Parathyroid adenoma (tissue), 2 donors: Measurements from ENCODE around the gene DHRS1.

Experiments used
- H2AFZ ChIP-seq: fragments of 300-600 bp; sonication (generic); one replicate; pipeline ENCODE4 v1.7.0; 2017; ENCODE audit warnings: antibody characterized with exemption, mild to moderate bottlenecking
- H3K27ac ChIP-seq: fragments of 300-600 bp; sonication (generic); one replicate; pipeline ENCODE4 v1.7.0; 2017
- H3K27me3 ChIP-seq: fragments of 300-600 bp; sonication (generic); one replicate; pipeline ENCODE4 v1.7.0; 2017; ENCODE audit warnings: low read length; ENCODE audit not compliant: control insufficient read depth, insufficient read depth
- H3K36me3 ChIP-seq: fragments of 300-600 bp; sonication (generic); one replicate; pipeline ENCODE4 v1.7.0; 2017; ENCODE audit warnings: low read length; ENCODE audit not compliant: control insufficient read depth, insufficient read depth
- H3K4me1 ChIP-seq: fragments of 300-600 bp; sonication (generic); one replicate; pipeline ENCODE4 v1.7.0; 2017; ENCODE audit warnings: control low read depth
- H3K4me2 ChIP-seq: fragments of 300-600 bp; sonication (generic); one replicate; pipeline ENCODE4 v1.7.0; 2017; ENCODE audit warnings: low read length
- H3K4me3 ChIP-seq: fragments of 300-600 bp; sonication (generic); one replicate; pipeline ENCODE4 v1.7.0; 2017; ENCODE audit warnings: low read depth, low read length
- H3K79me2 ChIP-seq: fragments of 300-600 bp; sonication (generic); one replicate; pipeline ENCODE4 v1.7.0; 2017; ENCODE audit warnings: control low read depth
- H3K9ac ChIP-seq: fragments of 300-600 bp; sonication (generic); one replicate; pipeline ENCODE4 v1.7.0; 2017; ENCODE audit warnings: mild to moderate bottlenecking
- H3K9me3 ChIP-seq: fragments of 300-600 bp; sonication (generic); one replicate; pipeline ENCODE4 v1.7.0; 2017; ENCODE audit warnings: low read length; ENCODE audit not compliant: control insufficient read depth
- CTCF ChIP-seq: fragments of 300-600 bp; sonication (generic); IDR thresholded peaks from one replicate; pipeline ENCODE4 v1.7.0; 2017; ENCODE audit warnings: antibody characterized with exemption, mild to moderate bottlenecking
- donor health status: primary hyperparathyroidism.

The DHRS1 gene

GRCh38 chr14:24279301-24280186 is 20.0 kb downstream of the DHRS1 start:
- TF ChIP-seq CTCF: no peak
- Histone ChIP-seq H2AFZ (no peak overlapping the region), H3K4me1 (no peaks in the 10 kb centered on the region), H3K27ac (no peak overlapping the region), H3K4me2 (no peak overlapping the region), H3K36me3 (no peaks in the 10 kb centered on the region), H3K9me3 (no peaks in the 10 kb centered on the region), H3K9ac (no peak overlapping the region), H3K4me3 (no peak overlapping the region), H3K27me3 (no peaks in the 10 kb centered on the region), H3K79me2 (peaks cover 8% of the 10 kb centered on the region)

DNA sequence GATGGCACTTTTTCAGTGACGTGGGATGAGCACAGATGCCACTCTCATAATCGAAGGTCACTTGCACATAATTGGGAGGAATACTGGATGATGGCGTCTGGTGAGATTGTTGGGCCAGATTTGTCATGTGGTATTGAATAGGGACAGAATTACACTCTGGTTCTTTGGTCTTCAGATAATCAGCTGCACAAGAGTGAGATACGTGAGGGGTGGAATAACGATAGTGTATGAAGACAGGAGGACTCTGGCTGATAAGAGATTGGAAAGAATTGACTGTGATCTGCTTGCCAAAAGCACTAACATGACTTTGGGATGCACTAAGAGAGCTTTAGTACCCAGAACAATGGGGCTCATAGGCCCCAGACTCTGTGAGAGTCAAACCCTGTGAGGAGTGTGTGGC is 21.2 kb downstream of the DHRS1 start:
- H2AFZ ChIP-seq: no peak overlapping the region
- no peak overlapping the region for H3K4me2 ChIP-seq
- no peaks in the 10 kb centered on the region for H3K27me3 ChIP-seq
- H3K79me2 ChIP-seq: peaks cover 8% of the 10 kb centered on the region
- no peaks in the 10 kb centered on the region for H3K36me3 ChIP-seq
- H3K4me1 ChIP-seq: no peaks in the 10 kb centered on the region
- no peaks in the 10 kb centered on the region for H3K9me3 ChIP-seq
- no peak overlapping the region for H3K27ac ChIP-seq
- no peak for TF ChIP-seq CTCF
- no peak overlapping the region for H3K9ac ChIP-seq
- no peak overlapping the region for H3K4me3 ChIP-seq

DNA sequence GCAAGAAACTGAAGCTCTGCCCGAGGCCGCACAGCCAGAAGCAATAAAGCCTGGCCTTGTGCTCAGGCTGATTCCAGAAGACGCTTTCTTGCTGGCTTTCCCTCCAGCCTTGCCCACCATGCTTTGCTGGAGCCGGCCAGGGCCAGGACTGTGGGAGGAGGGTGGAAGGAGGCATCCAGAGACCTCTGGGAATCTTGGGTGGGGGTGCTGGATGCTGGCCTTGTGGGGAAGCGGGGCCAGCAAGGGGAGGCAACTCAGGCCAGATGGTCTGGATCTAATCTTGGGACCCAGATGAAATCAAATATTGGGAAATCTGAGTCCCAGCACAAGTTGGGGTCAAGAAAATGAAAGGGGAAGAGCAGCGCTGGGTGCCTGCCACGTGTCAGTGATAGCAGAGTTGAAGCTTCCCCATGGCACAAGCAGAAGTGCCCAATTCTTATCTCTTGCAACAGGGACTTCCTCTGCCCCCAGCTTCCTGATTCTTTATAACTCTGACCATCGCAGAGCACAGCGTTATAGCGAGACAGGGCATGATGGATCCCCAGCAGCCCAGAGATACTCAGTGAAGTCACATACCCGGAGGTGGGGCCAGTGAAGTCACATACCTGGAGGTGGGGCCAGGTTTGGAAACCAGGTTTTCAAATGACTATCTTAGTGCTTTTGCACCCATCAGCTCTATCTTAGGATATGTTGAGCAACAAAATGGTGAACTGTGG is 21.8 kb downstream of the DHRS1 start:
- no peaks in the 10 kb centered on the region for H3K9me3 ChIP-seq
- no peak overlapping the region for H3K27ac ChIP-seq
- H3K4me1 ChIP-seq: no peaks in the 10 kb centered on the region
- peaks cover 8% of the 10 kb centered on the region for H3K79me2 ChIP-seq
- H3K4me2 ChIP-seq: no peak overlapping the region
- no peaks in the 10 kb centered on the region for H3K27me3 ChIP-seq
- no peaks in the 10 kb centered on the region for H3K36me3 ChIP-seq
- no peak for TF ChIP-seq CTCF
- H2AFZ ChIP-seq: no peak overlapping the region
- no peak overlapping the region for H3K4me3 ChIP-seq
- no peak overlapping the region for H3K9ac ChIP-seq

DNA sequence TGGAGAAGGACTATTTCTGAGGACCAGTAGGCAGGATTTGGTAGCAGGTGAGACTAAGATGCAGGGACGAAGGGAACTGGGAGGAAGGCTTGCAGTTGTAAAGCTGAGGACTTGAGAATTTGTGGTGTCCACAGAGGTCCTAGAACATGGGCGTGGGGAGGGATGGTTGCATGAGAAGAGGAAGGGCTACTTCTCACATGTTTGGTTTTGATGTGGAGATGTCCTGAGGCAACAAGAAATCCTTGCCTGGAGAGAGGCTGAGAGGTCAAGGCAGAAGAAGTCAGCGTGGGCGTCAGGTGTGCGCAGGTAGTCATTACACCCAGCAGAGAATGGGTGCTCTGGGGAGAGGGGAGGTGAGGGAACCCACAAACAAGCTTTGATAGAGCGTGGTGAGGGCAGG is 22.5 kb downstream of the DHRS1 start:
- Histone ChIP-seq H3K9ac (no peak overlapping the region), H3K36me3 (no peaks in the 10 kb centered on the region), H3K4me1 (peaks cover 4% of the 10 kb centered on the region), H3K27ac (no peak overlapping the region), H3K4me2 (no peak overlapping the region), H3K9me3 (no peaks in the 10 kb centered on the region), H3K4me3 (no peak overlapping the region), H3K79me2 (peaks cover 8% of the 10 kb centered on the region), H2AFZ (no peak overlapping the region), H3K27me3 (no peaks in the 10 kb centered on the region)
- TF ChIP-seq CTCF: no peak
